ENCODE measurements around the gene TMEM61.

TMEM61 gene

GRCh38 chr1:55000110-55001085 is 20.0 kb downstream of the TMEM61 start:
- H3K27me3 ChIP-seq (ENCODE audit: insufficient read depth, low read length, poor library complexity, severe bottlenecking): no peaks in the 10 kb centered on the region
- H3K4me3 ChIP-seq (ENCODE audit: low read length, poor library complexity, severe bottlenecking): no peak overlapping the region
- no peaks in the 10 kb centered on the region for H3K4me1 ChIP-seq (ENCODE audit: insufficient read depth, low read length, poor library complexity, severe bottlenecking)
- no peak overlapping the region for H3K9ac ChIP-seq (ENCODE audit: low read depth, low read length, poor library complexity, severe bottlenecking)
- no peak overlapping the region for H2AFZ ChIP-seq (ENCODE audit: low read length)
- no peaks in the 10 kb centered on the region for H3K36me3 ChIP-seq (ENCODE audit: insufficient read depth, low read length)
- no peak overlapping the region for H3K4me2 ChIP-seq (ENCODE audit: low read depth, low read length, poor library complexity, severe bottlenecking)
- TF ChIP-seq CTCF (conservative IDR thresholded peaks at IDR 0.05; ENCODE audit: low read length) (no peak), EZH2phosphoT487 (IDR thresholded peaks at IDR 0.05; ENCODE audit: borderline replicate concordance) (no peak)
- no peaks in the 10 kb centered on the region for H3F3A ChIP-seq (ENCODE audit: low read depth)
- no peaks in the 10 kb centered on the region for H4K20me1 ChIP-seq (ENCODE audit: insufficient read depth, low read length, poor library complexity, severe bottlenecking)
- H3K9me2 ChIP-seq (replicated peaks; ENCODE audit: low read depth, low read length): no peaks in the 10 kb centered on the region
- no peaks in the 10 kb centered on the region for H3K79me2 ChIP-seq (ENCODE audit: insufficient read depth, low read length)
- no peaks in the 10 kb centered on the region for H3K9me3 ChIP-seq (ENCODE audit: insufficient read depth, low read depth, low read length)

GRCh38 chr1:55001311-55001710 is 20.9 kb downstream of the TMEM61 start:
- Histone ChIP-seq H3K9me2 (replicated peaks; ENCODE audit: low read depth, low read length) (no peaks in the 10 kb centered on the region), H3K9ac (ENCODE audit: low read depth, low read length, poor library complexity, severe bottlenecking) (no peak overlapping the region), H3K4me3 (ENCODE audit: low read length, poor library complexity, severe bottlenecking) (no peak overlapping the region), H3K9me3 (ENCODE audit: insufficient read depth, low read depth, low read length) (no peaks in the 10 kb centered on the region), H3K27me3 (ENCODE audit: insufficient read depth, low read length, poor library complexity, severe bottlenecking) (no peaks in the 10 kb centered on the region), H3K4me2 (ENCODE audit: low read depth, low read length, poor library complexity, severe bottlenecking) (no peak overlapping the region), H3K36me3 (ENCODE audit: insufficient read depth, low read length) (no peaks in the 10 kb centered on the region), H3K4me1 (ENCODE audit: insufficient read depth, low read length, poor library complexity, severe bottlenecking) (no peaks in the 10 kb centered on the region), H3F3A (ENCODE audit: low read depth) (no peaks in the 10 kb centered on the region), H4K20me1 (ENCODE audit: insufficient read depth, low read length, poor library complexity, severe bottlenecking) (no peaks in the 10 kb centered on the region), H3K79me2 (ENCODE audit: insufficient read depth, low read length) (no peaks in the 10 kb centered on the region), H2AFZ (ENCODE audit: low read length) (no peak overlapping the region)
- TF ChIP-seq CTCF (conservative IDR thresholded peaks at IDR 0.05; ENCODE audit: low read length) (no peak), EZH2phosphoT487 (IDR thresholded peaks at IDR 0.05; ENCODE audit: borderline replicate concordance) (no peak)

- no peak overlapping the region for H3K4me3 ChIP-seq (ENCODE audit: low read length, poor library complexity, severe bottlenecking)
- no peaks in the 10 kb centered on the region for H3K79me2 ChIP-seq (ENCODE audit: insufficient read depth, low read length)
- TF ChIP-seq EZH2phosphoT487 (IDR thresholded peaks at IDR 0.05; ENCODE audit: borderline replicate concordance): no peak
- TF ChIP-seq CTCF (conservative IDR thresholded peaks at IDR 0.05; ENCODE audit: low read length): no peak
- no peak overlapping the region for H3K9ac ChIP-seq (ENCODE audit: low read depth, low read length, poor library complexity, severe bottlenecking)
- no peaks in the 10 kb centered on the region for H3K36me3 ChIP-seq (ENCODE audit: insufficient read depth, low read length)
- no peaks in the 10 kb centered on the region for H3K4me1 ChIP-seq (ENCODE audit: insufficient read depth, low read length, poor library complexity, severe bottlenecking)
- H3F3A ChIP-seq (ENCODE audit: low read depth): no peaks in the 10 kb centered on the region
- no peaks in the 10 kb centered on the region for H3K27me3 ChIP-seq (ENCODE audit: insufficient read depth, low read length, poor library complexity, severe bottlenecking)
- no peaks in the 10 kb centered on the region for H3K9me2 ChIP-seq (replicated peaks; ENCODE audit: low read depth, low read length)
- no peaks in the 10 kb centered on the region for H4K20me1 ChIP-seq (ENCODE audit: insufficient read depth, low read length, poor library complexity, severe bottlenecking)
- no peak overlapping the region for H3K4me2 ChIP-seq (ENCODE audit: low read depth, low read length, poor library complexity, severe bottlenecking)
- no peaks in the 10 kb centered on the region for H3K9me3 ChIP-seq (ENCODE audit: insufficient read depth, low read depth, low read length)
- no peak overlapping the region for H2AFZ ChIP-seq (ENCODE audit: low read length)
Observed at GRCh38 chr1:55002686-55003085, 22.3 kb downstream of the TMEM61 start.
